ENCODE results near the gene LHB. TPM values are rescaled to one million over a fixed set of nuclear protein-coding genes. Genes with fewer than 3 reads are reported as not detected.

LHB gene
- total and polyA plus RNA-seq, 3 donors from 2014 or later = 4.4 to 13.9 (median 5.5) TPM

GRCh38 chr19:49004133-49004532, 12.8 kb downstream of the LHB start:
- WGBS, 2 donors = 96 to 100% methylated on average over 2 to 15 of the region's 15 CpGs
- TF ChIP-seq POLR2A (IDR thresholded peaks at IDR 0.05) (no peak), CTCF (IDR thresholded peaks at IDR 0.05) (no peak)

GRCh38 chr19:48999481-49000325, 17.2 kb downstream of the LHB start:
- Histone ChIP-seq H3K4me3 (no peak overlapping the region), H3K27me3 (no peaks in the 10 kb centered on the region), H3K9me3 (no peaks in the 10 kb centered on the region), H3K36me3 (ENCODE audit: low read depth, missing control alignments) (no peaks in the 10 kb centered on the region), H3K4me1 (peaks cover 3% of the 10 kb centered on the region), H3K27ac (no peak overlapping the region)
- WGBS, 2 donors = 64 to 78% methylated on average over 13 to 16 of the region's 16 CpGs
- DNase-seq = peak; percentile 62
- TF ChIP-seq POLR2A (IDR thresholded peaks at IDR 0.05) = no peak
- peak in 2 of 3 experiments; percentile 46 for TF ChIP-seq CTCF (IDR thresholded peaks at IDR 0.05)
- intact Hi-C loops (cut with DNase I; ENCODE audit: low total_unique reads) = no loop called here

More at GRCh38 chr19:49004133-49004532, 12.8 kb downstream of the LHB start:
- Histone ChIP-seq H3K27me3 (no peaks in the 10 kb centered on the region), H3K27ac (no peak overlapping the region), H3K4me1 (no peaks in the 10 kb centered on the region), H3K4me3 (no peak overlapping the region), H3K9me3 (no peaks in the 10 kb centered on the region), H3K36me3 (ENCODE audit: low read depth, missing control alignments) (no peaks in the 10 kb centered on the region)
- intact Hi-C loops (cut with DNase I; ENCODE audit: low total_unique reads) = no loop called here
- DNase-seq = no peak

GRCh38 chr19:48997972-48998371, 18.9 kb downstream of the LHB start:
- no peaks in the 10 kb centered on the region for H3K27me3 ChIP-seq
- intact Hi-C loops (cut with DNase I; ENCODE audit: low total_unique reads) = no loop called here
- H3K9me3 ChIP-seq = no peaks in the 10 kb centered on the region
- peak; percentile 80 for DNase-seq
- no peak overlapping the region for H3K4me3 ChIP-seq
- H3K27ac ChIP-seq = no peak overlapping the region
- TF ChIP-seq CTCF (IDR thresholded peaks at IDR 0.05) = no peak
- TF ChIP-seq POLR2A (IDR thresholded peaks at IDR 0.05) = no peak
- WGBS, 2 donors = 70 to 81% methylated on average over 3 to 5 of the region's 5 CpGs
- peaks cover 10% of the 10 kb centered on the region for H3K4me1 ChIP-seq
- no peaks in the 10 kb centered on the region for H3K36me3 ChIP-seq (ENCODE audit: low read depth, missing control alignments)

GRCh38 chr19:48994035-48994386, 22.9 kb downstream of the LHB start:
- no peak for TF ChIP-seq CTCF (IDR thresholded peaks at IDR 0.05)
- no peak for TF ChIP-seq POLR2A (IDR thresholded peaks at IDR 0.05)
- H3K4me3 ChIP-seq = peak overlapping the region; percentile 67 to 78
- peaks cover 32% of the 10 kb centered on the region for H3K4me1 ChIP-seq
- peak overlapping the region; percentile 92 to 93 for H3K27ac ChIP-seq
- WGBS, 2 donors = 0 to 2% methylated on average over 4 to 13 of the region's 13 CpGs
- intact Hi-C loops (cut with DNase I; ENCODE audit: low total_unique reads) = no loop called here
- no peaks in the 10 kb centered on the region for H3K36me3 ChIP-seq (ENCODE audit: low read depth, missing control alignments)
- H3K27me3 ChIP-seq = no peaks in the 10 kb centered on the region
- DNase-seq = no peak
- no peaks in the 10 kb centered on the region for H3K9me3 ChIP-seq

Data from testis (tissue), 3 donors.